ENCODE measurements around the gene ASIC3.
A peak's percentile ranks its signal among the peaks of the same experiment; 100 is the strongest.
"Not testable (repeated sequence)": the region's sequence is repeated elsewhere in the genome, so short reads cannot be mapped to it uniquely, and the experiment has no call there.

The ASIC3 gene

DNA sequence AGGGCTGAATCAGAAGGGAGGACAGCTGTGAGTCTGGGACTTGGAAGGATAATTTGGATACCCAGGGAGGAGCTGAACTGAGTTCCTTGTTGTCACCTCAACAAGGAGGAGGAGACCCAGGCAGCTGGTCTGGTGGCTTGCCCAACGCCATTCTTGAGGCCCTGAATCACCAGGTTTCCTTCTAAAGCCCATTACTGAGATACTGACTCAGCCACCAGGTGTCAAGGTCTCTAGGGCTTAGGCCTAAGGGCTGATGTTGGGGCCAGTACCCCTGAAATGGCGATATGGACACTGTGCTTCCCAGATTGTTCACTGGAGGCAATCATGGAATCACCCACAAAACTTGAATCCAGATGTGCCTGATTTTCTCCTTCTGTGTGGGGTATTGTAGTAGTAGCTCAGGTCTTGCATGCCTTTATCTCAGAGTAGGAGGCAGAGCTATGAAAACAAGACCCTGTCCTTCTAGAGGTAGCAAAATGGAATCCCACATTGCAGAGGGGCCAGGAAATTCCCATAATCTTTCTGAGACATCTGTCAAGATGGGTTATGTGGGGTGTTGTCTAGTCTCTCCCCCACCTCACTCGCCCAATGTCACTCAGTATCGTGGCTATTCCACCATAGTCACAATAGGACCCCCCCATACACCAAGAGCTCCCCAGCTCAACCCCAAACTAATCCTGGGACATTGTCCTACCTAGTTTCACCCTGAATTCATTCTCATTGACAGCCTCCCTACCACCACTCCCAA lies 22.2 kb upstream of the ASIC3 start:
- H3K27me3 ChIP-seq (replicated peaks; ENCODE audit: control insufficient read depth, insufficient read depth, low read length), result peaks cover 15% of the 10 kb centered on the region
- H3K9me3 ChIP-seq (ENCODE audit: control insufficient read depth, low read length), result no peaks in the 10 kb centered on the region
- no peak for DNase-seq (ENCODE audit: low read depth)
- no peak overlapping the region for H3K9ac ChIP-seq (ENCODE audit: low read length)
- H3K4me1 ChIP-seq (ENCODE audit: control insufficient read depth, insufficient read depth, low read length), result peaks cover 10% of the 10 kb centered on the region
- no peaks in the 10 kb centered on the region for H3K36me3 ChIP-seq (ENCODE audit: control insufficient read depth, insufficient read depth, low read length, severe bottlenecking)
- no peak overlapping the region for H3K4me3 ChIP-seq (ENCODE audit: low read length)

DNA sequence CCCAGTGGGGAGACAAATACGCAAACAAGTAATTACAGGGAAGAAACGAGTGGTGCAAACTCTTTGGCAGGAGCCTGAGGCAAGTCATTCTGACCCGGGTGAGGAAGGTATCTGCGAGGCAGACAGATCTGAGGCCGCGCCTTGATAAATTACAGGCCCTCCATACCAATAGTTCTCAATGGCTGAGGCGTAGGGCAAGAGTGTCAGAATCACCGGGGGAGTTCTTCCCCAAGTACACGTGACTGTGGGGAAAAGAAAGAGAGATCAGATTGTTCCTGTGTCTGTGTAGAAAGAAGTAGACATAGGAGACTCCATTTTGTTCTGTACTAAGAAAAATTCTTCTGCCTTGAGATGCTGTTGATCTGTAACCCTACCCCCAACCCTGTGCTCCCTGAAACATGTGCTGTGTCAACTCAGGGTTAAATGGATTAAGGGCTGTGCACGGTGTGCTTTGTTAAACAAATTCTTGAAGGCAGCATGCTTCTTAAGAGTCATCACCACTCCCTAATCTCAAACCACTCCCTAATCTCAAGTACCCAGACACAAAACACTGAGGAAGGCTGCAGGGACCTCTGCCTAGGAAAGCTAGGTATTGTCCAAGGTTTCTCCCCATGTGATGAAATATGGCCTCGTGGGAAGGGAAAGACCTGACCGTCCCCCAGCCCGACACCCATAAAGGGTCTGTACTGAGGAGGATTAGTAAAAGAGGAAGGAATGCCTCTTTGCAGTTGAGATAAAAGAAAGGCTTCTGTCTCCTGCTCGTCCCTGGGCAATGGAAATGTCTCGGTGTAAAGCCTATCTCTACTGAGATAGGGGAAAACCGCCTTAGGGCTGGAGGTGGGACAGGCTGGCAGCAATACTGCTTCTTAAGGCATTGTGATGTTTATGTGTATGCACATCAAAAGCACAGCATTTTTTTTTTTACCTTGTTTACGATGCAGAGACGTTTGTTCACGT lies 21.3 kb upstream of the ASIC3 start:
- H3K4me1 ChIP-seq (ENCODE audit: control insufficient read depth, insufficient read depth, low read length), result peaks cover 10% of the 10 kb centered on the region
- H3K9ac ChIP-seq (ENCODE audit: low read length); DNase-seq (ENCODE audit: low read depth); H3K9me3 ChIP-seq (ENCODE audit: control insufficient read depth, low read length); H3K36me3 ChIP-seq (ENCODE audit: control insufficient read depth, insufficient read depth, low read length, severe bottlenecking): not testable (repeated sequence)
- H3K4me3 ChIP-seq (ENCODE audit: low read length), result peak overlapping the region; percentile 91
- peaks cover 15% of the 10 kb centered on the region for H3K27me3 ChIP-seq (replicated peaks; ENCODE audit: control insufficient read depth, insufficient read depth, low read length)

DNA sequence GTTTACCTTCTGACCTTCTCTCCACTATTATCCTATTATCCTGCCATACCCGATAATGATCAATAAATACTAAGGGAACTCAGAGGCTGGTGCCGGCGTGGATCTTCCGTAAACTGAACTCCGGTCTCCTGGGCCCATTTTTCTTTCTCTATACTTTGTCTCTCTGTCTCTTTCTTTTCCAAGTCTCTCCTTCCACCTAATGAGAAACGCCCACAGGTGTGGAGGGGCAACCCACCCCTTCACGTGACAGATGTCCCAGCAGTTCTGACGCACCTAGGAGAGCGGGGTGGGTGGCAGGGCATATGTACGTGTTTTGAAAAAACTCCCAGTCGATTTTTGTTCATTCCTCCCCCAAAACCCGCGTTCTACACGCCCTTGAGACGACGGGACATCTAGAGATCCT lies 20.6 kb upstream of the ASIC3 start:
- H3K9ac ChIP-seq (ENCODE audit: low read length), result peak overlapping the region; percentile 89
- not testable (repeated sequence) for H3K9me3 ChIP-seq (ENCODE audit: control insufficient read depth, low read length); H3K36me3 ChIP-seq (ENCODE audit: control insufficient read depth, insufficient read depth, low read length, severe bottlenecking); DNase-seq (ENCODE audit: low read depth)
- peaks cover 15% of the 10 kb centered on the region for H3K27me3 ChIP-seq (replicated peaks; ENCODE audit: control insufficient read depth, insufficient read depth, low read length)
- peaks cover 10% of the 10 kb centered on the region for H3K4me1 ChIP-seq (ENCODE audit: control insufficient read depth, insufficient read depth, low read length)
- peak overlapping the region; percentile 91 for H3K4me3 ChIP-seq (ENCODE audit: low read length)

DNA sequence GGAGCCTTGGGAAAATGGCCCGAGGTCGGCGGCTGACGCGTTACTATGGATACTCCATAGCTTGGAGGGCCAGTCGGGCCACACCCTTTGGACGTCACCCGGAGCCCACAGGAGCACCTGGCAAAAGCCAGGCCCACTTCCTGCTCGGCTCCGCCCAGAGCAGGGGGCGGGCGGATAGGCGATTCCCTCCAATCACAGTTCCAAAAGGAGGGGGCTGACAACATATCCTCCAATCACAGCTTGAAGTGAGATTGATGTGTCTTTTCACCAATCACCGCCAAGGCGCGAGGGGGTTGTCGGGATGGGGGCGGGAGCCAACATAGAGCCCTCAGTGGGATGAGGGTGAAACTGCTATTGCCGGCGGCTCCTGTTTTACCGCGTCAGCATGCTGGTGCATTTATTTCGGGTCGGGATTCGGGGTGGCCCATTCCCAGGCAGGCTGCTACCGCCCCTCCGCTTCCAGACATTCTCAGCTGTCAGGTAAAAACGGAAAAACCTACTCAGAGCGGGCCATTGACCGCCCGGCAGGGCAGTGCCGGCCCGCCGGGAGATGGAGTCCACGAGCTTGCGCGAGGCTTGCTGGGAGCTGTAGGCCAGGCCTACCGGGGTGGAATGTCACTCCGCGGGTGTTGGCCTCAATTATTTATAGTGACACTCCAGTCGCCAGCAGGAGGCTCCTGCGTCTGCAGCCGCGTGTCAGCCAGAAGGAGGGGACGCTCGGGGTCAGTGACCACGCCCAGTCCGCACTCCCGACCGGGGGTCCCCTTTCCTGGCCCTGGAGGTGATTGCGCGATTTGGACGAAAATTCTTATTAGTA lies 20.0 kb upstream of the ASIC3 start, which contains the start of gene ABCB8:
ABCB8 (plus strand) TSS at position 320 of the 817 bp plus-strand sequence; CDS start at position 386, 66 bp downstream.
- peak; percentile 99 for DNase-seq (ENCODE audit: low read depth)
- no peaks in the 10 kb centered on the region for H3K36me3 ChIP-seq (ENCODE audit: control insufficient read depth, insufficient read depth, low read length, severe bottlenecking)
- peaks cover 12% of the 10 kb centered on the region for H3K27me3 ChIP-seq (replicated peaks; ENCODE audit: control insufficient read depth, insufficient read depth, low read length)
- H3K9ac ChIP-seq (ENCODE audit: low read length), result peak within 1 kb of the TSS; percentile 89
- H3K4me1 ChIP-seq (ENCODE audit: control insufficient read depth, insufficient read depth, low read length), result peaks cover 10% of the 10 kb centered on the region
- no peaks in the 10 kb centered on the region for H3K9me3 ChIP-seq (ENCODE audit: control insufficient read depth, low read length)
- peak within 1 kb of the TSS; percentile 91 for H3K4me3 ChIP-seq (ENCODE audit: low read length)

DNA sequence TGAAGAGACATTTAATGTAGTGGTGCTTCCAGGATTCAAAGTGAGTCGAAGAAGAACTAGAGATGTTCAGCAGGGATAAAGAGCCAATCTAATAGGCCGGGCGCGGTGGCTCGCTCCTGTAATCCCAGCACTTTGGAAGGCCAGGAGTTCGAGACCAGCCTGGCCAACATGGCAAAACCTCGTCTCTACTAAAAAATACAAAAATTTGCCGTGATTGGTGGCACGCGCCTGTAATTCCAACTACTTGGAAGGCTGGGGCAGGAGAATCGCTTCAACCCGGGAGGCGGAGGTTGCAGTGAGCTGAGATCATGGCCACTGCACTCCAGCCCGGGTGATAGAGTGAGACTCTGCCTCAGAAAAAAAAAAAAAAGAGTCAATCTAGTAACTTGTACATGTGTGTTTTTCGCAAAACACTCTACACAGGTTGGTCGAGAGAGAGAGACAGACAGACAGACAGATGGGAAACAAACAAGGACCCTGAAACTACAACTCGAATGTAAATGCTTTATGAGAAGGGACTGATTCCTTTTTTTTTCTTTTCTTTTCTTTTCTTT lies 19.3 kb upstream of the ASIC3 start:
- Histone ChIP-seq H3K9ac (ENCODE audit: low read length) (peak overlapping the region; percentile 89), H3K36me3 (ENCODE audit: control insufficient read depth, insufficient read depth, low read length, severe bottlenecking) (peaks cover 1% of the 10 kb centered on the region), H3K9me3 (ENCODE audit: control insufficient read depth, low read length) (no peaks in the 10 kb centered on the region), H3K4me3 (ENCODE audit: low read length) (peak overlapping the region; percentile 91), H3K27me3 (replicated peaks; ENCODE audit: control insufficient read depth, insufficient read depth, low read length) (peaks cover 8% of the 10 kb centered on the region), H3K4me1 (ENCODE audit: control insufficient read depth, insufficient read depth, low read length) (peaks cover 10% of the 10 kb centered on the region)
- DNase-seq (ENCODE audit: low read depth), result no peak

DNA sequence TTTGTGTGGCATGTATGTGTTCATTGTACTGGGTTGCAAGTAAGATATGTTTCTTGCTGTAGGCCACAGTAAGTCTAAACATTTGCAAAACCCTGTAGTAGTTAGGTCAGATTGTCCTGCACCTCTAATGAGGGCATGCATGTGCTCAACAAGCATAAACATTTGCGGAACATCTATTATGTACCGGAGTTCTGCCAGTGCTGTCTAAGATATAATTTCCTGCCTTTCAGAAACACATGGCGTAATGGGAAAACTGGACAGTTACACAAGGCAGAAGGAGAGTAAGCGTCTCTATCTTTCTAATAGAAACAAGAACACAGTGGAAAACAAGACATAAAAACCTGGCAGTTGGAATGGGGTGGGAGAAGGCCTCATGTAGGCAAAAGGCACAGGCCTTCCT lies 17.3 kb upstream of the ASIC3 start:
- no peak for DNase-seq (ENCODE audit: low read depth)
- Histone ChIP-seq H3K9ac (ENCODE audit: low read length) (no peak overlapping the region), H3K4me1 (ENCODE audit: control insufficient read depth, insufficient read depth, low read length) (peaks cover 16% of the 10 kb centered on the region), H3K9me3 (ENCODE audit: control insufficient read depth, low read length) (no peaks in the 10 kb centered on the region), H3K27me3 (replicated peaks; ENCODE audit: control insufficient read depth, insufficient read depth, low read length) (peaks cover 3% of the 10 kb centered on the region), H3K4me3 (ENCODE audit: low read length) (no peak overlapping the region), H3K36me3 (ENCODE audit: control insufficient read depth, insufficient read depth, low read length, severe bottlenecking) (peaks cover 21% of the 10 kb centered on the region)

DNA sequence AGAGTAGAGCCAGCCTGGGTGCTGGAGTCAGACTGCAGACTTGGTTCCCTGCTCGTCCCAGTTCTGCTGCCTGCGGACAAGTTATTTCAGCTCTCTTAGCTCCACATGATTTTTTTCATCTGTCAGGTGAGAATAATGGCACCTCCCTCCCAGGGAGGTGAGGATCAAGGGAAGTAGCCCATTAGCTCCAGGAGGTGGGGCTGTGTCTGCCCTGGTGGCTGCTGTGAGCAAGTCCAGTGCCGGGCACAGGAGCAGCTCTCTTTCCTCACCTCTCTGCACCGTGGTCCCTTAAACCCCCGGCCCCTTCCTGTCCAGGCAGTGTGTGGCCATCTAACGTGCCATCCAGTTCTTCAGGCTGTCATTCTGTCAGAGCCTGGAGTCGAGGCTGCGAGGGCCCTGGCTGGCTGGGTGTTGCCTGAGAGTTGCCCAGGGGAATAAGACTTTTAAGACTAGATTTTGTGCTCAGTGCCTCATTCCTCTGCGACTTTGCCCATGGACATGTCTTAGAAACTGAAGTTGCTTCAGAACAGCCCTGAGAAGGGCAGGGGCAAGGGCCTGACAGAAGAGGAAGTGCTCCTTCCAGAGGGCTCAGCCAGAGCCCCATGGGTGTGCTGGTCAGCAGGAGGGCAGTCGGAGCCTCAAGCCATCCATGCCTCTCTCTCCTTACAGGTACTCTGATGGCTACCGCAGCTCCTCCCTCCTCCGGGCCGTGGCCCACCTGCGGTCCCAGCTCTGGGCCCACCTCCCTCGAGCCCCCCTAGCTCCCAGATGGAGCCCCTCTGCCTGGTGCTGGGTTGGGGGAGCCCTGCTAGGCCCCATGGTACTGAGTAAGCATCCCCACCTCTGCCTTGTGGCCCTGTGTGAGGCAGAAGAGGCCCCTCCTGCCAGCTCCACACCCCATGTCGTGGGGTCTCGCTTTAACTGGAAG lies 15.1 kb upstream of the ASIC3 start:
- Histone ChIP-seq H3K9me3 (ENCODE audit: control insufficient read depth, low read length) (no peaks in the 10 kb centered on the region), H3K27me3 (replicated peaks; ENCODE audit: control insufficient read depth, insufficient read depth, low read length) (no peaks in the 10 kb centered on the region), H3K4me1 (ENCODE audit: control insufficient read depth, insufficient read depth, low read length) (peaks cover 16% of the 10 kb centered on the region), H3K36me3 (ENCODE audit: control insufficient read depth, insufficient read depth, low read length, severe bottlenecking) (peaks cover 35% of the 10 kb centered on the region), H3K4me3 (ENCODE audit: low read length) (no peak overlapping the region), H3K9ac (ENCODE audit: low read length) (no peak overlapping the region)
- no peak for DNase-seq (ENCODE audit: low read depth)

DNA sequence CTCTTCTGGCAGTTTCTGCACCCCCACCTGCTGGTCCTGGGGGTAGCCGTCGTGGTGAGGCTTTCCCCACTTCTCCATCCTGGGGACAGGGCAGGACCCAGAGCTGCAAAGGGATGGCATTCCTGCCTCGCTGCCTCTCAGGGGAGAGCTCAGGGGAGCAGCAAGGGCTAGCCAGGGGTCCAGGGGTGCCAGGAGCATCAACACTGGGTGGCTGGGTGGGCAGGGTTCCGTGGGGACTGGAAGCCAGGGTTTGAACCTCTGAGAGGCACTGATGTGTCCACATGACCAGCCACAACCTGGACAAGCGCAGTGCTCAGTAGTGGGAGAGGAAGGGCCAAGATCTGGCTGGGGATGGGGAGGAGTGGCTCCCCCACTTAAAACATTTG lies 14.5 kb upstream of the ASIC3 start:
- no peaks in the 10 kb centered on the region for H3K27me3 ChIP-seq (replicated peaks; ENCODE audit: control insufficient read depth, insufficient read depth, low read length)
- DNase-seq (ENCODE audit: low read depth), result no peak
- H3K4me3 ChIP-seq (ENCODE audit: low read length), result no peak overlapping the region
- H3K4me1 ChIP-seq (ENCODE audit: control insufficient read depth, insufficient read depth, low read length), result peaks cover 20% of the 10 kb centered on the region
- H3K9ac ChIP-seq (ENCODE audit: low read length), result no peak overlapping the region
- no peaks in the 10 kb centered on the region for H3K9me3 ChIP-seq (ENCODE audit: control insufficient read depth, low read length)
- H3K36me3 ChIP-seq (ENCODE audit: control insufficient read depth, insufficient read depth, low read length, severe bottlenecking), result peaks cover 35% of the 10 kb centered on the region

DNA sequence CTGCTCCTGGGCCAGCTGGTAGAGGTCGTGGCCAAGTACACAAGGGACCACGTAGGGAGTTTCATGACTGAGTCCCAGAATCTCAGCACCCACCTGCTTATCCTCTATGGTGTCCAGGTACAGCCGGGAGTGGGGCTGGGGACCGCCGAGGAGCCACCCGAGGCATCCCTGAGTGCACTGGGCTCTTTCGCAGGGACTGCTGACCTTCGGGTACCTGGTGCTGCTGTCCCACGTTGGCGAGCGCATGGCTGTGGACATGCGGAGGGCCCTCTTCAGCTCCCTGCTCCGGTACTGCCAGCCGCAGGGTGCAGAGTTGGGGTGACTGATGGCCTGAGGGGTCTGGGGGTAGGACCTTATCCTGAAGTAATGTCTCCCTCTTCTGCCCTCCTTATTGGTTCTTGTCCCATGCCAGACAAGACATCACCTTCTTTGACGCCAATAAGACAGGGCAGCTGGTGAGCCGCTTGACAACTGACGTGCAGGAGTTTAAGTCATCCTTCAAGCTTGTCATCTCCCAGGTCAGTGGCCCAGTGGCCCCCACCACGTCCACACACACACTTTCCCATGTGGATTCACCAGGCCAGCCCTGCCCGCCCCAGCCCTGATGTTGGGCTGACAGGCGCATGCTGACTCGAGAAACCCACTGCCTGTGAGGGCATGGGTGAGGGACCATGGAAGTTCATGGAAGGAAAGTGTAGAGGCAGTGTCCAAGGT lies 13.9 kb upstream of the ASIC3 start:
- Histone ChIP-seq H3K36me3 (ENCODE audit: control insufficient read depth, insufficient read depth, low read length, severe bottlenecking) (peaks cover 35% of the 10 kb centered on the region), H3K4me3 (ENCODE audit: low read length) (no peak overlapping the region), H3K27me3 (replicated peaks; ENCODE audit: control insufficient read depth, insufficient read depth, low read length) (no peaks in the 10 kb centered on the region), H3K9ac (ENCODE audit: low read length) (no peak overlapping the region), H3K4me1 (ENCODE audit: control insufficient read depth, insufficient read depth, low read length) (peaks cover 20% of the 10 kb centered on the region), H3K9me3 (ENCODE audit: control insufficient read depth, low read length) (no peaks in the 10 kb centered on the region)
- DNase-seq (ENCODE audit: low read depth), result no peak
